PC-3 (cell line): Measurements from ENCODE around the gene PLAGL1.

Source experiments
- EZH2 ChIP-seq: fragments of 300-600 bp; sonication (generic); IDR thresholded peaks from one replicate; pipeline ENCODE4 v1.6.1; 2017; ENCODE audit warnings: antibody characterized with exemption, mild to moderate bottlenecking, low read length; ENCODE audit not compliant: unreplicated experiment
- EZH2phosphoT487 ChIP-seq: fragments of 300-600 bp; sonication (generic); IDR thresholded peaks from 2 replicates; pipeline ENCODE4 v1.6.1; 2018; ENCODE audit warnings: mild to moderate bottlenecking, antibody characterized with exemption, low read length, borderline replicate concordance

GRCh38 chr6:143902827-143903226 is 105.2 kb downstream of the PLAGL1 start:
- TF ChIP-seq EZH2, result no peak
- no peak for TF ChIP-seq EZH2phosphoT487
